GM19351 (cell line): Measurements from ENCODE around the gene RXRA.

Experiments used
- ATAC-seq: cut with Tn5 transposase; IDR thresholded peaks from one replicate; pipeline ENCODE4 v1.9.1; 2021; ENCODE audit warnings: mild to moderate bottlenecking, moderate library complexity; ENCODE audit not compliant: unreplicated experiment

The RXRA gene

GRCh38 chr9:134378901-134379338, 52.7 kb downstream of the RXRA start:
- ATAC-seq: no peak

GRCh38 chr9:134379831-134380365, 53.6 kb downstream of the RXRA start:
- ATAC-seq: no peak

GRCh38 chr9:134380542-134381271, 54.5 kb downstream of the RXRA start:
- ATAC-seq: no peak

DNA sequence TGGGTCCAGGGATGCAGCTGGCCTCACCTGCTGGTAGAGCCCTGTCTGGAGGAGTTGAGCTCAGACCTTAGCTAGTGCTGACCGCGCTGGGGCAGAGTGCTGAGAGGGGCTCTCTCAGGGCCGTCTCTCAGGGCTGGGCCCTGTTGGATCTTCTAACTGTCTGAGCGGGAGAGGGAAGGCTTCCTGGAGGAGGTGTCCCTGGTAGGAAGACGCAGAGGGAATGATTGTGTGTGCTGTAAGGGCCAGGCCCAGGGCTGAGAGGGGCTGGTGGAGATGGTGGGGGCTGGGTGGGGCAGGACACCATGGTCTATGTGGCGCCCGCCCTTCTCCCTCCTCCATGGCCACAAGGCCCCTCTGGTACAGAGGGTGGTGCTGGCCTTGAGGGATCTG, 55.0 kb downstream of the RXRA start:
- ATAC-seq: no peak

GRCh38 chr9:134381671-134382516, 55.6 kb downstream of the RXRA start:
- ATAC-seq: no peak

GRCh38 chr9:134382733-134383132, 56.5 kb downstream of the RXRA start:
- ATAC-seq: no peak

- ATAC-seq: no peak
Observed at GRCh38 chr9:134383148-134383547, 56.9 kb downstream of the RXRA start.

DNA sequence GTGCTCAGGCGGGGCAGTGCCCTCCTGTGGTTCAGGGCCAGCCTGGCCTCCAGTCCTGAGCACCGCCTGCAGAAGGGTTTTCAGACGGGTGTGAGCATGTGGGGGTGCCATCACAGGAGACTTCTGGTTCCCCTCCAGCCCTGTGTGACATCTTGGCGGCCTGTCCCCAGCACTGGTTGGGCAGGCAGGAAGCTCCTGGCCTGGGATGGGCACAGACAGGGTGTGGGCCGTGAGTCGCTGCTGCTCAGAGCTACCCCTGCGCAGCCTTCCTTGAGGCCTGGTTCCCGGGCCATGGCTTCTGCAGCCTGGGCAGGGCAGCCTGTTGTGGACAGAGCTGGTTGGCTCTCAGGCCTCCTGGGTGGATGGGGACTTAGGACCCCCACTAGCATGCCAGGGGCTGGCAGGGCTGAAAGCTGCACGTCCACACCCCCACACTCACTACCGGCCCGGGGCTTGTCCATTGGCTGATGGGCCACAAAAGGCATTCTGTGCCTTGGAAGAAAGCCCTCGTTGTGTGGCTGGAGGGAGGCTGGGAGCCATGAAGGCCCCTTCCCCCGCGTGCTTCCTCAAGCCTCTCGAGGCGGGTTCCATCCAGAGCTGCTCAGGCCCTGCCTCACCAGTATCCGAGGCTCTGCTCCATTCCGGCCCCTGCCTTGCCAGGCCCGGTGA, 58.7 kb downstream of the RXRA start:
- no peak for ATAC-seq

GRCh38 chr9:134385915-134386314, 59.7 kb downstream of the RXRA start:
- ATAC-seq: no peak

- ATAC-seq: no peak
Observed at GRCh38 chr9:134386951-134387831, 60.9 kb downstream of the RXRA start.

DNA sequence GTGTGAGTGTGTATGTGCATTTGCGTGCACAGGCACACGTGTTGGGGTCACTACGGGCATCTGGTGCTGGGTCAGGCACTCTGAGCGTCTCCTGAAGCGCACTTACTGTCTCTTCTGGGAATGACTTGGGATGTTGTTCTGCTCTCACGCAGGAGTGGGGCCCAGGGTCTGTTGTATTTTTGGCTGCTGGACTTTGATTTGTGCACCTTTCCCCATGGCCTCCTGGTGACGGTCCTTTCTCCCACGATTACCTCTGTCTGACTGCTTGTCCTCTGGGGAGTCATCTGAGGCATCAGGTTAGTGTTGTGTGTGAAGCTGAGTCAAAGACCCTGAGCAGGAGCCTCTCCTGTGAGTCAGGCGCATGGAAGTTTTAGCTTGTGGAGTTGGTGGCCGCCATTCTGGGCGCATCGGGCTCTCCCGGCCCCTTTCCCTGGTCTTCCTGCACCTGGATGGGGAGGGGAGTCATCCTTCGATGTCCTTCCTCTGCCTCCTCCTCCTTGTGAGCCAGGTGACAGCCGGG, 62.1 kb downstream of the RXRA start:
- ATAC-seq: no peak

GRCh38 chr9:134388976-134389375, 62.7 kb downstream of the RXRA start:
- no peak for ATAC-seq

GRCh38 chr9:134389642-134390041, 63.4 kb downstream of the RXRA start:
- ATAC-seq: no peak

GRCh38 chr9:134390537-134390936, 64.3 kb downstream of the RXRA start:
- peak; percentile 34 for ATAC-seq

DNA sequence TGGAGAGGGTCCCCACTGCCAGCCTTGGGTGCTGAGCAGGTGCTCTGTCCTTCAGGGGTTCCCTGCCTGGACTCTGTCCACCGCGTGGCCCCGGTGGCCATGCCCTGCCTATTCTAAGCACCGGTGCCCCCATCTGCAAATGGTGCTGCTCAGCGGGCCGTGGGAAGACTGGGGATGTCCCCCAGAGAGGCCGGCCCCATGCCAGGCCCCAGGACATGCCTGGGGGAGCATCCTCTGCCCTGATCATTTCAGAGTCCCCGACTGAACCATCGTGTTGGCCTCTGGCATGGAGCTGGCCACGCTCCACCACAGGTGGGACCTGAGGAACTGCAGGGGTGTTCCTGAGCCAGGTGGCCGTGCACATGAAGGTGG, 64.7 kb downstream of the RXRA start:
- ATAC-seq: peak; percentile 14

DNA sequence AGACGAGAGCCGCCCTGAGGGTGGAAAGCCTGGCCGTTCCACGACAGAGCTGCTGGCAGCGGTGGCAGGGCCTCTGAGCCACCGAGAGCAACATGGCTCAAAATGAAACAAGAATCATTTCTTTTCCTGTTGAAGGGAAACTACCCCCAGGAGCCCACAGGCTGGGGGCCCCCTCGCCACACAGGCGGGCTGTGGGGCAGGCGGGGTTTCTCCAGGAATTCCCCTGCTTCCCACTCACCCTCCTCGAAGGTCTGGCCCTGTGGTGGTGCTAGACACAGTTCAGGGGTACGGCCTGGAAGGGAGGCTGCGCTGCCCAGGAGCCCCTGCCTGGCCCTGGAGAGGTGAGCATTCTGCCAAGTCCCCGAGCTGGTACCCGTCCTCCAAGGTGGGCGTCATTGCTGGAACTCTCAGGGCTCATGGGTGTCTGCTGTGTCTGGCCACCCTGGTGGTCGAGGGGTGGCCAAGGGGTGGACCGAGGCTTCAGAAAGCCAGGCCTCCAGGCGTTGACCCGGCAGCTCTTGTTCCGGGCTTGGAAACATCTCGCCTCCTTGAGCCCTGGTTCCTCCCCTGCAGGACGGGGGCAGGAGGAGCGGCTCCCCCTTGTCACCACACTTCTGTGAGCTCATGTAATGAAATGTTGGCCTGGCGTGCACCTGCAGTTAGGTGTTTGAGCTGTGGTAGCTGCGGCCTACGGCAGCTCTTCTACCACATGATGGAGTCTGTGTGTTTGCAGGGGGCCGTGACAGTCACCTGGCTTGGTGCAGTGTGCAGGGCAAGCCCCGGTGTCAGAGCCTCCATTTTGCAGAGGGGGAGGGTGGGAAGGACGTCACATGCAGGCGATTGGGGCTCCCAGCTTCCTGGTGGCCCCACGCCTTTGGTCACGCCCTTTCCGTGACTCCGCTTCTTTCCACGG, 65.3 kb downstream of the RXRA start:
- ATAC-seq: peak; percentile 55

GRCh38 chr9:134392900-134393299, 66.6 kb downstream of the RXRA start:
- no peak for ATAC-seq

DNA sequence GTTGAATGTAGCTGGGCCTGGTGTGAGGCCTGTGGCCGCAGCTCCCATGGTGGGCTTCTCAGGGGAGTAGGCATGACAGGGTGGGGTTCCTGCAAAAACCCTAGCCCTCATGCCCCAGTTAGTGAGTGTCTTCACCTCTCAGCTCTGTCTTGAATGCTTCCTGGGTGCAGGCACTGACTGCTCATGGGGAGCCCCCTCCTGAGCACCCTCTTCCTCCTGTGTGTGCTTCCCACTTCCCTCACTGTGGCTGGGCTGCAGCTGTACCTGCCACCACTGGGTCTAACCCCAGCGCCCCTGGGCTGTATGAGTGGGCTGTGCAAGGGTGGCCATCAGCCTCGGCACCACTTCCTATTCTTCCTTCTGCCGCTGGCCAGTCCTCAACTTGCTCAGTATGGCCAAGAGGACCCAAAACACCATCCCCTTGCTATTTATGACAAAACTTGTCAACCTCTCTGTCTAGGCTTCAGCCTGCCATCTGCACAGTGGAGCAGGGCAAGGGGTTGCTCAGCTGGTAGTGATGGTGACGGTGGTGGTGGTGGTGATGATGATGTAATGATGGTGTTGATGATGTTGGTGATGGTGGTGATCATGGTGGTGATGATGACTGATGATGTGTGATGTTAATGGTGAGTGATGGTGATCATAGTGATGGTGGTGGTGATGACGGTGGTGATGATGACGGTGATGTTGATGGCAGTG, 67.5 kb downstream of the RXRA start:
- no peak for ATAC-seq
